ENCODE data around the gene FRZB.

The FRZB gene

DNA sequence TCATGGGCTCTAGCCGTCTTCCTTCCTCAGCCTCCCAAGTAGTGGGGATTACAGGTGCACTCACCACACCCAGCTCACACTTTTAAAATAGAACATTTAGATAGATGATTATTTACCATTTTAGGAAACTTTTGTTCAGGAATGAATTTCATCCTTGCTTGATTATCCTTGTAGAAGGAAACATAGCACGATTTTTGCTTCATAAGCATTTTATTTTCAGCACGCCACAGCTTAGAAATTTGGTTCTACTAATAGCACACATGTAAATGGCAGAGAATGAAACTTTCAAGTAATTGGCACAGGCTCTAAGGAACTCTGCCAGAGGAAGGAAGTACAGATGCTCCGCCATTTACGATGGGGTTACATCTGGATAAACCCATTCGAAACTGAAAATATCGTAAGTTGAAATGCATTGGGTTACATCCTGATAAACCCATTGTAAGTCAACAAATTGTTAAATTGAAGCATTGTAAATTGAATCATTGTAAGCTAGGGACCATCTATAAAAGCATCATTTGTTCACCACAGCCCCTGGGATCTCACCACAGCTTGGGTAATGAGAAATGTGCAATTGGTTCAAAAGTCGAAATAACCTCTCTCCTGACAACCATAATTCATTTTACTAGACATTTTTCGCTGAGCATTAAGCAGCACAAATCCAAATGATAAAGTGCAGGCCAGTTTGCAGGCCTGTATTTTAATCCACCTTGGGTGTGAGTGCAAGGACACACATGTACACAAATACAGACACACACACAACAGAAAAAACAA, 33.2 kb downstream of the FRZB start:
- DNase-seq = no peak

DNA sequence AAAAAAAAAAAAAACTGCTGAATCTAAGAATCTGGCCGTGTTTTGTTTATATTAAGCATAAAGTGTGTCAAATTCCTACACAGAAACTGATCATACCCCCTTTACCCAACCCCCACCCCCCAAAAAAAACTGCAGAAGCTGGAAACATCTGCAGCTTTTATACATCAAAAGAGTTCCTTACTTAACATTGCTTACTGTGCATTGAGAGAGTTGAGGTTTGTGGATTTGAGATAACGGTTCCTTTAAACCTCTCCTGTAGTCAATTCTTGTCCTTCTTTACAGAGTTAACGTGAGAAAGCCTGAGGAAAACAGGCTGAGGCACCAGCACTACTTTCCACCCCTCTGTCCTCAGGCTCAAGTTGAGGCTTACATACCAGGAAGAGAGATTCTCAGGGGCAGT, 34.5 kb downstream of the FRZB start:
- DNase-seq = no peak

DNA sequence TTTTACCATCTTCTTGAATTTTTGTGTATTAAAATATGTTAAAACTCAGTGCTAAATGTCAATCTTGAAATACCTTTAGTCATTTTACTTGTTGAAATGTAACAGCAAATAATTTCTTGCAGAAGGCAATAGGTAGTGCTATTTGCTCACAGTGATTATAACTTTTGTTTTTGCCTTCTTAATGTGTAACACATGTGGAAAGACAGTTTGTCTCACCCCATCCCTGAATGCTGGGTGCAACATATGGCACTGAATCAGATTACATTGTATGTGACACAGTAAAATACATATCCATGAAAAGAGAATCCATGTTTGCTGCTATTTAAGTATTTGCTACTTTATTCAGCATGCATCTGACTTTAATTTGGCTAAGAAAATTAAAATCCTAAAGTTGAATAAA, 35.3 kb downstream of the FRZB start:
- DNase-seq = peak in 1 of 2 experiments; percentile 9

DNA sequence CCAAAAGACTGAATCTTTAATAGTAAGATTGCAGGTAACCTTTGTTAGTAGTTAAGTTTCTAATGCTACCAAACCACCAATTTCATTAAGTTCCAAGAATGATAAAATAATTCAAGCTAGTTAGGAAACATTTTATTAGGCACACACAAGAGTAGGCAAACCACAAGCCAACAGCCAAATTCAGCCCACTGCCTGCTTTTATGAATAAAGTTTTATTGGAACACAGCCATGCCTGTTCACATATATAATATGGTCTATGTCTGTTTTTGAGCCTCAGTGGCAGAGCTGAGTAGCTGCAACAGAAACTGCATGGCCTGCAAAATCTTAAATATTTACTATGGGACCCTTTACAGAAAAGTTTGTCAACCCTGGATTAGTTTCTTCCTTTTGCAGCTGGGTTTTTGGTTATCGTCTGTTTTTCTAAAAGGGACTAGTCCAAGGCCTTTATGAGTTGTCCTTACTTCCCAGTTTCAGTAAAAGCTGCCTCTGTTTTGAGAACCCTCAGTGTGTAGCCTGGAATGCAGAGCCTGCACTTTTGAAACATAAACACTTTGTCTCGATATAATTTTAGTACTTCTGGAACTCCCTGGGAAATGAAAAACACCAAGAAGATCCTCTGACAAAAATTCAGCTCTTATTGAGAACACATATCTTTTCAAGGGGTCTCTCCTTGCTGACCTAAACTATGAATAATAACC, 39.1 kb downstream of the FRZB start:
- no peak for DNase-seq

DNA sequence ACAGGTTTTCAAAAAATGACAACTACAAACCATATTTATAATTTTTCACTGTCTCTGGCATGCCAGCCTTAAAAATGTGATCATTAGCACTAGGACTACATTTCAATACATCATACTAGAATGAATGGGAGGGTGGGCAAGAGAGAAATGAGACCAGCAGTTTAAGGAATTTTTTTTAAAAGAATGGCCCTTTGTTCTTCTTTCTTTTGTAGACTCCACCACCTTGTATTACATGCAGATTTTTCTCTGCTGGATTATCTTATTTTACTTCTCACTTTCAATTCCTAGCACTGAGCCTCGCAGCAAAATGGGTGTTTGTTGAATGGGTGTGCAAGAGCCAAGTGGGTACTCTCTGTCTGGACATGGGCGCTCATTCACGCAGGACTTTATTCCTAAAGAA, 39.9 kb downstream of the FRZB start:
- no peak for DNase-seq

DNA sequence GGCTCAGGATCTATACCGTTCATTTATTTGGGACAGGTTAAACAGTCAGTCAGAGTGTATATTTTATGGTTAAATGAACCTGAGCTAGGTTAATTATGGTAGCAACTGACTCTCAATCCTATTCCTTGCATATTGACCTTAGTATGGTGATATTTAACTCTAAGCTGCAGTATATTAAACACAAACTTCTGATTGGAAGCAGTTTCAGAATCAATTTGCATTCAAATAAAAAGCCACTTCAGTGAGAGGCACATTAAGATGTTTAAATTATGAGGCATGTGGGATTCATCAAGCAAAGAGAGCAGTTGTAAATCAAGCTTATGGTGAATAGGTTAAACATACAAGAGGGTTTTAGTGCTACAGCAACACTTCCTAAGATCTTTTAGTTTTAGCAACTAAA, 40.4 kb downstream of the FRZB start:
- no peak for DNase-seq

DNA sequence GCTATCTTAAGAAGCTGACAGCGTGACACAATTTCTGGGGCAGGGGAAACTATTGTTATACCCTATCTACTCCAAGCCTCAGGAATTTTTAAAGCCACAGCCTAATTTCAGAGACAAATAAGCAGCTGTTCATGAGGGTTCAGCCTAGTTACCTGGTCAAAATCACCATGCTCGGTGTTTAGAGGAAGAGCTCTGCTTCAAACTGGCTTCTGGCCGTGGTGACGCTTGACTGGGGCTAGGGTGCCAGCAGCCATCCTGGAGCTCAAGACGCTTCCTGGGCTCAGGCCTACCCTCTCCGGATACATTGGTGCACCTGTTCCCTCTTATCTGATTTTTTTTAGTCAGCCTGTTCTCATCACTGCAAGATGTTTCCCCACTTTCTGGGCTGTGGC, 41.7 kb downstream of the FRZB start:
- DNase-seq = no peak

DNA sequence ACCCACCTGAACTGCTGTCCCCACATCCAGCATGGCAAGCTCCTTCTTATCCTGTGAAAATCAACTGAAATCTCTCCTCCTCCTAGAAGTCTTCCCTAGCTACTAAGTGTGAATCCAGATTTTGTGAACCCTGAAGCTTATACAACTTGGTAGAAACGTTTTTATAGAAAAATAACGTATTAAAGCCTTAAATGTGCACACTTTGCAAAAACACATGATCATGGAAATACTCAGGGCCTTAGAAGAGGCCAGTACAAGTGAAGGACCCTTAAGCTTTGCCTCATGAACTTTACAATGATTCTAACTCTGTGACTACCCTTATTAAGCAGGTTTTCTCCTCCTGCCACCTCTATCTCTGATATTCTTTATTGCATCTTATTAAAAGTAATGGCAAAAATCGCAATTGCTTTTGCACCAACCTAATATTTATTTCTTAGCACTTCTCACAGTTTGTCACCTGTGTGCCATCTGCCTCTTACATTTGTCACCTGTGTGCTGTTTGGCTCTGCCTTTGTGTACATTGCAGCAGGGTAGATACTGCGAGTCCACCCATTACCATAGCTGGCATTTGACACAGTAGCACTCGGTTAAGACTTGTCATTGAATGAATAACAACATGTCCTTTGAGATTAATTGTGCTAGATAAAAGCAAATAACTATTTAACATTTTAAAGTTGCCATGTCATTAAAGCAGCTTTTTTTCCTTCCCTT, 42.2 kb downstream of the FRZB start:
- DNase-seq = no peak

DNA sequence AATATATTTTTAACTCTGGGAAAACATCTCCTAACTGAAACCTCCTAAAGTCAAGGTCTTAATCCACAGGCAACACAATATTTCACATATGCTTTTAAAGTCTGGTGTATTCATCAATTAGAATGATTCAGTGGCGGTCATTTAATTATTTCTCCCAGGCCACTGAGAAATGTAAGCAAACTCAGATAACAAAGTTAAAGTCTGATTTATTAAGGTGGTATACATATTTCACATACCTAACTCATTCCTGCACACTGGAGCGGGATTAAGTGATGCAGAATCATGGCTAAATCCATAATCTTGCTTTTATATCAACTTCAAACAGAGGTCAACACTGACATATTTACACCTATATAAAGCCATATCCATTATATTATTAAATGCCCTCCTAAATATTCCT, 43.7 kb downstream of the FRZB start:
- DNase-seq = no peak

DNA sequence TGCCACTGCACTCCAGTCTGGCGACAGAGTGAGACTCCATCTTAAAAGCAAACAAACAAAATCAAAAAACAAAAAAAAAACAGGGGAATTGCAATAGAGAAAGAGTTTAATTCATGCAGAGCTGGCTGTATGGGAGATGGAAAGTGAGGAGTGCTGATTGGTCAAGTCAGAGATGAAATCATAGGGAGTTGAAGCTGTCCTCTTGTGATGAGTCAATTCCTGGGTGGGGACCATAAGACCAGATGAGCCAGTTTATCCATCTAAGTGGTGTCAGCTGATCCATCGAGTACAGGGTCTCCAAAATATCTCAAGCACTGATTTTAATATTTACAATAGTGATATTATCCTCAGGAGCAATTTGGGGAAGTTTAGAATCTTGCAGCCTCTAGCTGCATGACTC, 45.3 kb downstream of the FRZB start:
- DNase-seq = no peak

DNA sequence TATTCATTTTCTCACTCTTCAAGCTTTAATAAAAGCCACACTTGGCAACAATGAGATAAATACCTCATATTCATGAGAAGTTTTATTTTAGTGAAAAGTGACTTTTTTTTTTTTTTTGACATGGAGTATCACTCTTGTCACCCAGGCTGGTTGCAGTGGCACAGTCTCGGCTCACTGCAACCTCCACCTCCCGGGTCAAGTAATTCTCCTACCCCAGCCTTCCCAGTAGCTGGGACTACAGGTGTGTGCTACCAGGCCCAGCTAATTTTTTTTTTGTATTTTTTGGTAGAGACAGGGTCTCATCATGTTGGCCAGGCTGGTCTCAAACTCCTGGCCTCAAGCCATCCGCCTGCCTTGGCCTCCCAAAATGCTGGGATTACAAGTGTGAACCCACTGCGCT, 47.0 kb downstream of the FRZB start:
- DNase-seq = no peak

DNA sequence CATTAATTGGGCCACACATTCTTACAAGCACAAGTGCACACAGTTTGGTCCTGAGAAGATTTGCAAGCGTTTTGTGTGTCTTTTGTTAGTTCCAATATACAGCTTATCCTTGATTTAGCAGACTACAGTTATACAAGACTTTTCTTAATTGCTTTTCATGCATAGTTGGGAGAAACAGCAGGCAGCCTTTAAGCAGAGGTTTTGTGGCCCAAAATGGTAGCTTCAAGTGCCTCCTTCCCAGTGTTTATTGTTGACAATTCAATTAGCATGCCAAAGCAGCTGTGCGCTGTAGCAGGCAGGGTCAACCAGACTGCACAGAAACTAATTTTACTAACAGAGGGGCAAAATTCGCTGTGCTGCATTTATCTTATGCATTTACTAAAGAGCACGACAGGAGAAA, 47.5 kb downstream of the FRZB start:
- no peak for DNase-seq

DNA sequence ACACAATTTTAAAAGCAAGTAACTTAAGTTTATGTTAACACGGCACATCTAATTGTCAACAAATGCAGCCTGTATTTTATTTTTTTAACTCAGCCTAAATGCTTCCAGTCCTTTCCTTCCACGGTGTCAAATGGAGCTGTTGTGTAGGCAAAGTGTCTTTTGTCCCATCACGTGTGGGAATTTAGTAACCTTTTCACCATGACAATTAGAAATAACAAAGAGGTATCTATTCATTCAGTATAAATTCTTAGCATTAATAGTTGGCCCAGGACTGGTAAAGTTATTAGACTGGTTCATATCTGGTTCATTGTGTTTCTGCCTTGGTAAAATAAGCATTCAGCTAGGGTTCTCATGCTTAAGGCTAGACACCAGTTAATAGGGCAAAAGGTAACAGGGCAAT, 47.9 kb downstream of the FRZB start:
- no peak for DNase-seq

DNA sequence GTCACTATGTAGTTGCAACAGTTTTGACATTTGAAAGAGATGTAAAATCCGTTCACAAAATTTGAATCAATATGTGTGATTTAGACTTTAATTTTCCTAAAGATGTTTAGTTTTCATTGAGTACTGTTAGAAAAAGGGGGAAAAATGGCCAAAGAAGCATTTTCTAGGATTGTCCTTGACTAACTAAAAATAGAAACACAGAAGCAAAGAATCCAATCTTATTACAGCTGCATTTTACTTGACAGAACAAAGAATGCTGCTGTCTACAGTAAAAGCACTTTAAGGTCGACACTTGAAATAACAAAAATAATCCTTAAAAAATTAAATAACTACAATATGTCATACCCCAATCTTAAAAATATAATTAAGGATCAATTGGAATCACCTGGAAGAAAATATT, 48.9 kb downstream of the FRZB start:
- no peak for DNase-seq

DNA sequence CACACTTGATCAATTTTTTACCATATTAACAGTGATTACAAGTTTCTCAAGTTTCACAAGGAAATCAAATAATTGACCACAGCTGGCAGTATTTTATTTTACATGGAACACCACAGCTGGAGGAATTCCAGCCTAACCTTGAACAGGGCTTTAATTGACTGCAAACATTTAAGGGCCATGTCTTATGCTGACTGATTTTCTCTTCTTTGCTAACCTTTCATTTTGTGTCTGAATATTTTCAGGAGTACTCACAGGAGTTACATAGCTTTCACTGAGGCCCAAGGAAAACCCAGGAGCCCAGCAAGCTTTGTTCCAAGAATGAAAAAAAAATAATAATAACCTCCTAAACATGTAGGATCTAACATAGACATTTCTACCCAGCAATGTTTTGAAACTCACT, 49.6 kb downstream of the FRZB start:
- DNase-seq = no peak

DNA sequence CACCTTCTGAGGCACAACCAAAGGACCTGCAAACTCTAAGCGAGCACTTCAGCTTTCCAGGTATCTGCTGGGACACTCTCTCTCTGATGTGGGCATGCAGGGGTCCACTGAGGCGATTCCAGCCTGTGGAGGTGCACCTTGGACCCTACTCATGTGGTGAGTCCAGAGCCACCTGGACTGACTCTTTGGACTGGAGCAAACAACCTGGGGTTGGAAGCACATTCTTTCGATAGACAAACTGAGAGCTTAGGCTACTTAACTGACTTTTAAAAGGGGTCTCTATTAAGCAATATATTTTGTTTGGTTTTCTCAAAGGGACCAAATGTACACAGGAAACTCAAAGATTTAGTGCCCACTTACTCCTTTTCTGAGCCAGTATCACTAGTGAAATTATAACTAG, 51.6 kb downstream of the FRZB start:
- DNase-seq = no peak

DNA sequence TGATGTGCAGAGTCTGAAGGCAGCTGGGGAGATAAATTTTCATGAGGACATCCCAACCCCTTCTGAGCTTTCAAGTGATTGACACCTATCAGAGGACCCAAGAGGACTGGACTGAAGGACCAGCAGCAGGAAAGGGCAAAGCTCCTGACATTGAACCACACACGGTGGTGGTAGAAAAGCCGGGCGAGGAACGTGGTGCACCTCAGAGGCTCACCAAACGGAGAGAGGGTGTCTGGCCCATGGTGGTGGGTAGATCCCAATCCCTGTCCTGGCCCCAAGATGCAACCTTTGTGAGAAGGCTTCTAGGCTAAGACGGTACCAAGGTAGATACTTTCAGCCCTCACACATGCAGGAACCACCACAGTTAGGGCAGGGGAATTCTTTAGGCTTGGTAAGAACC, 52.1 kb downstream of the FRZB start:
- no peak for DNase-seq

DNA sequence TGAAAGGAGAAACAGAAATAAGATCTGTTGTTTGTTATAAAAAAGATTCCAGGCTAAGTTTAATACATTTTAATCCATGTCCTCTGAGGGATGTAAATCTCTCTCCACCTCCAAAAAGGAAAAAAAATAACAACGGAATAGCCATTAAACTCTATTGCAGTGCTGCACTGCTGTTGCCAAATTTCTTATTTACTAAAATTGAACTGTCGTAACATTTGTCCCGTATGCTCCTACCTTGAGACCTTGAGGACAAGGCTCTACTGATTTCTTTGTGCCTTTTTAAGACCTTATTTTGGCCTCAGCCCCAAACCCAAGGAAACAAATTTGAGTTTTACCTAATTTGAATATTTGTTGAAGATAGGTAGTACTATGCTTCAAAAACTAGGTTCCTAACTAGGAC, 56.4 kb downstream of the FRZB start:
- no peak for DNase-seq

DNA sequence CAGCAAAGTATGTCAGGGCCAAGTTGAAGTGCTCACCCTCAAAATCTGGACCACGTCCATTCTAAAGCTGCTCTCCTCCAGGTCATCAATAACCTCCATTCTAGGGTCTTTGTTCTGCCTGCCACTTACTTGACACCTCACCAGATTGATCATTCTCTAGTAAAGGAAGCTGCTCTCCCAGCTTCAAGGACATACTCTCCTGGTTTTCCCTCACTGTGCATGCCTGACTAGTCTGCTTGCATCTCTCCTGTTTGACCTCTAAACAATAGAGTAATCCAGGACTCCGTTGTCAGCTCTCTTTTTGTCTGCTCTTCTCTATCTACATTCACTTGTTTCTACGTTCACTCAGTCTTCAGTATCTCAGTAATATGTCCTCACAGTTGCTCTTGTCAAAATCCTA, 59.1 kb downstream of the FRZB start:
- DNase-seq = no peak

DNA sequence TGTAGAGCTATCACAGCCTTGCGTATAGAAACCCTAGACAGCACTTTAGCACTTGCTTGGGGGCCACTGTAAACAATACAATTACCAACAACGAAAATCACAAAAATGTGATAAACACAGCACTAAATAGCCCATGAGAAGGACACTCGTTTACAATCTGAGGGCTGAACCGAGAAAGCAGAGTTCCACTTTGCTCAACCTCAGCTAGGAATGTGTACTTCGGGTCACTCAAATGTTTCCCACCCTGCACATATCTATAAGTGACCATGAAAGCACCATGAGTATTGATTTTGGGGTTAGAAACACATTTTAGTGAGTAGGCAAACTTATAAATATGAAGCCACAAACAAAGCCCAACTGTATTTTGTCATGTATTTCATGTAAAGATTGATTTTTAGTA, 62.3 kb downstream of the FRZB start:
- no peak for DNase-seq

DNA sequence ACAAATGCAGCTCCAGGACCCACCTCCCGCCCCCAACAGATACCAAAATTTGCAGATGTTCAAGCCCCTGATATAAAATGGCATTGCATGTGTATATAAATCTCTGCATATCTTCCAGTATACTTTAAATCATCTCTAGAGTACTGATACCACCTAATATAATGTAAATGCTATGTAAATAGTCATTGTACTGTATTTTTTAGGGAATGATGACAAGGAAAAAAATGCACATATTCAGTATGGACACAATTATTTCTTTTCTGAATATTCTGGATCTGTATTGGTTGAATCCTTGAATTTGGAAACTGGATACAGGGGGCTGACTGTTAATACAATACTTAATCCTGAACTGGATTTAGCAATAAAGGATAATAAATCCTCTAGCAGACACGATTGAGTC, 67.7 kb downstream of the FRZB start:
- DNase-seq = no peak

DNA sequence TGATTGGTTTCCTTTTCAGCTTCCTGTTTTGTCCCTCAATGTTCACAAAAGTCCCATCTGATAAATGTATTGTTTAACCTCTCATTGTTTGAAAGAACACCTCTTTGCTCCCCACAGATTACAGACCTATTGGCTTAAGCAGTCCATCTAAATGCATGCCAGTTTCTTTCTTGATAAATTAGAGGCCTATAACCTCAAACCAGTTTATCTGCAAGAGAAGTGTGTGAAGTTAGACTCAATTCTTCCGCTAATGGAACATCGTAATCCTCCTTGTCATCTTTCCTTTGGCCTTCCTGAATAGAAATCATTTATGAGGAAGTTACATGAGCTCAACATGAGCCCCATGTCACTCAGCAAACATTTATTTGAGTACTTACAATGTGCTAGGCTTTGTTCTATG, 74.0 kb downstream of the FRZB start:
- no peak for DNase-seq

DNA sequence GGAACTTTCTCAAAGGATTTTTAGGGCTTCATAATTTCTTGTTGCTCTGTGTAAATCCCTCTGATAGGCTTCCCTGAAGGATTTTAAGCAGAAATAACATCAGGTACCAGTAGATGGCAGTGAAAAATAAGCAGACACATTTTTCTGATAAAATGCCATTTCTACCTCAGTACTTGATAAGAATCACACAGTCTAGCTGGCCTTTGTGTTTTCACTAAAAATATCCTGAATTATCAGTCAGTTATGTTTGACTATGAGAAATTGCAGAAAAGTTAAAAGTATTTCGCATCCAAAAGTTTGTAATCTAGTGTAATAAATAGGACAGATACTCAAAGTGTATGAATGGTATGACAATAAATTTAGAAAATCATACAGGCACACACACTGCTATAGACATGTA, 81.7 kb downstream of the FRZB start:
- DNase-seq = peak in 1 of 2 experiments; percentile 38

DNA sequence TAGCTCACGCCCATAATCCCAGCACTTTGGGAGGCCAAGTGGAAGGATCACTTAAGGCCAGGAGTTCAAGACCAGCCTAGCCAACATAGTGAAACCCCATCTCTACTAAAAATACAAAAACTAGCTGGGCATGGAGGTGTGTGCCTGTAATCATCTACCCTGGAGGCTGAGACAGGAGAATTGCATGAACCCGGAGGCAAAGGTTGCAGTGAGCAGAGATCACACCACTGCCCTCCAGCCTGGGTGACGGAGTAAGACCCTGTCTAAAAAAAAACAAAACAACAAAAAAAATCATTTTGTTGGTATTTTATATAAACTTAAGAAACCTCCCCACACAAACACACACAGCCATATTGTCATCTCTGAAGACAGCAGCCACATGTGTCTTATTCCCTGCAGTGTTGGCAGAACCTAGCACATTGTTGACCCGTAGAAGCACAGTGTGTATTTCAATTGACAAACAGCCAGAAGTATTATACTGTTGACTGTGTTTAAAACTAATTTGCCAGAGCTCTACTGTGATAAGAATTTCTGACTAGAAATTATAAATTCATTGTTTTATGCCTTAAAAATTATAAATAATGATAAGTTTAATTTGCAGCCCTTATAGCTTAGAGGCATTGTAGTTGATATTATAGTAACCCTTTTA, 82.3 kb downstream of the FRZB start:
- DNase-seq = no peak
